OCI-LY7 (cell line): ENCODE results near the gene IPCEF1. TPM values are rescaled to one million over a fixed set of nuclear protein-coding genes. Genes with fewer than 3 reads are reported as not detected.

Source experiments
- BruUV-seq: library from RNA; stranded (reverse); fragments of 400-500 nt; replicated peaks from 2 replicates; lab custom pipeline; 2021; lab: Mats Ljungman, UMichigan
- CTCF ChIA-PET: fragments of 300-600 bp; sonication (Branson Sonifier 250); formaldehyde crosslinking; loops from one replicate; lab custom pipeline; 2022; ENCODE audit warnings: antibody characterized with exemption; ENCODE audit not compliant: unreplicated experiment; lab: Charles Lee
- POLR2A ChIA-PET: fragments of 300-600 bp; sonication (Branson Sonifier 250); formaldehyde crosslinking; loops from one replicate; lab custom pipeline; 2022; ENCODE audit warnings: antibody characterized with exemption; lab: Charles Lee
- DNase-seq: peaks from one replicate; pipeline ENCODE4 v3.0.0-alpha.2; 2015; ENCODE audit warnings: low spot score
- H2AFZ ChIP-seq: fragments of 200-600 bp; sonication (generic), shearing (Covaris generic); 2 replicates; pipeline ENCODE4 v1.6.1; 2014; ENCODE audit warnings: mild to moderate bottlenecking, antibody characterized with exemption, low read length, moderate library complexity
- H3K27ac ChIP-seq: fragments of 200-600 bp; sonication (generic); 2 replicates; pipeline ENCODE4 v1.5.1; 2014; ENCODE audit warnings: mixed run types, low read depth, mild to moderate bottlenecking, moderate library complexity, low read length, inconsistent platforms; ENCODE audit not compliant: poor library complexity, severe bottlenecking
- H3K36me3 ChIP-seq: fragments of 200-600 bp; sonication (generic); 2 replicates; pipeline ENCODE4 v1.6.1; 2014; ENCODE audit warnings: mild to moderate bottlenecking, antibody characterized with exemption, low read length, moderate library complexity, mixed read lengths; ENCODE audit not compliant: insufficient read depth
- H3K4me1 ChIP-seq: fragments of 200-600 bp; sonication (generic); 2 replicates; pipeline ENCODE4 v1.5.1; 2014; ENCODE audit warnings: mild to moderate bottlenecking, low read length; ENCODE audit not compliant: insufficient read depth, poor library complexity, severe bottlenecking
- H3K4me2 ChIP-seq: fragments of 200-600 bp; sonication (generic); 2 replicates; pipeline ENCODE4 v1.6.1; 2014; ENCODE audit warnings: mild to moderate bottlenecking, low read length
- H3K4me3 ChIP-seq: fragments of 200-600 bp; sonication (generic); 2 replicates; pipeline ENCODE4 v1.5.1; 2014; ENCODE audit warnings: mild to moderate bottlenecking, low read depth, low read length; ENCODE audit not compliant: poor library complexity, severe bottlenecking
- H3K79me2 ChIP-seq: fragments of 200-600 bp; sonication (generic); 2 replicates; pipeline ENCODE4 v1.6.1; 2016; ENCODE audit warnings: low read depth, mild to moderate bottlenecking, low read length, moderate library complexity, mixed read lengths; ENCODE audit not compliant: insufficient read depth
- H3K9me2 ChIP-seq: fragments of 200-600 bp; sonication (generic); 2 replicates; pipeline ENCODE4 v1.6.1; 2016; ENCODE audit warnings: mild to moderate bottlenecking, low read length, mixed read lengths; ENCODE audit not compliant: insufficient read depth
- H3K9me3 ChIP-seq: fragments of 200-600 bp; sonication (generic); 2 replicates; pipeline ENCODE4 v1.6.1; 2014; ENCODE audit warnings: mild to moderate bottlenecking, mixed run types, low read length, mixed read lengths
- H4K20me1 ChIP-seq: fragments of 200-600 bp; sonication (generic); 2 replicates; pipeline ENCODE4 v1.6.1; 2014; ENCODE audit warnings: mild to moderate bottlenecking, antibody characterized with exemption, low read length, moderate library complexity, mixed read lengths; ENCODE audit not compliant: insufficient read depth
- CTCF ChIP-seq: fragments of 200-600 bp; sonication (generic); conservative IDR thresholded peaks from 2 replicates; pipeline ENCODE4 v1.5.1; 2014; ENCODE audit warnings: mild to moderate bottlenecking, antibody characterized with exemption, low read length, moderate library complexity, mixed read lengths
- EZH2phosphoT487 ChIP-seq: fragments of 200-600 bp; sonication (generic); IDR thresholded peaks from 2 replicates; pipeline ENCODE4 v1.6.1; 2018; ENCODE audit warnings: low read depth, borderline replicate concordance, mild to moderate bottlenecking, mixed run types, antibody characterized with exemption, low read length, moderate library complexity, mixed read lengths
- intact Hi-C: fragments of 100-400 bp; cut with micrococcal nuclease; formaldehyde crosslinking; loops from one replicate; pipeline ENCODE4 v1.10.0; 2022; ENCODE audit not compliant: unreplicated experiment
- total RNA-seq, 2 experiments: library from RNA; depleted of rRNA in 1 of 2; stranded (reverse); fragments of >200 nt in 1 of 2; shearing (Covaris generic) in 1 of 2; gene quantifications; 2 replicates each; pipeline ENCODE4 v1.2.3, GENCODE V29; 2014 to 2022

IPCEF1 gene
- total RNA-seq, 2 experiments from 2014 or later: not detected

GRCh38 chr6:154320181-154320580 is 36.4 kb downstream of the IPCEF1 start:
- ChIA-PET POLR2A (interaction anchor here (0.7 kb wide), 1 partner anchor 9 kb away, joined by 3 read pairs; no protein-coding TSS in a partner anchor), CTCF (no interaction called here)
- no peak for TF ChIP-seq CTCF
- TF ChIP-seq EZH2phosphoT487: no peak
- intact Hi-C loops: no loop called here
- no peak overlapping the region for H2AFZ ChIP-seq
- no peak overlapping the region for H3K4me3 ChIP-seq
- DNase-seq: no peak
- no peak overlapping the region for H3K4me2 ChIP-seq
- H3K79me2 ChIP-seq: no peaks in the 10 kb centered on the region
- no peak overlapping the region for H3K27ac ChIP-seq
- no peaks in the 10 kb centered on the region for H3K36me3 ChIP-seq
- BruUV-seq: no TSS peak
- no peaks in the 10 kb centered on the region for H3K9me3 ChIP-seq
- no peaks in the 10 kb centered on the region for H3K9me2 ChIP-seq
- H3K4me1 ChIP-seq: no peaks in the 10 kb centered on the region
- H4K20me1 ChIP-seq: no peaks in the 10 kb centered on the region

- no TSS peak for BruUV-seq
- H3K4me3 ChIP-seq: no peak overlapping the region
- intact Hi-C loops: no loop called here
- no peaks in the 10 kb centered on the region for H3K4me1 ChIP-seq
- no peak for DNase-seq
- H4K20me1 ChIP-seq: no peaks in the 10 kb centered on the region
- no peak for TF ChIP-seq EZH2phosphoT487
- TF ChIP-seq CTCF: no peak
- ChIA-PET POLR2A (no interaction called here), CTCF (no interaction called here)
- H3K79me2 ChIP-seq: no peaks in the 10 kb centered on the region
- H3K36me3 ChIP-seq: no peaks in the 10 kb centered on the region
- H3K9me2 ChIP-seq: no peaks in the 10 kb centered on the region
- no peaks in the 10 kb centered on the region for H3K9me3 ChIP-seq
- H3K27ac ChIP-seq: no peak overlapping the region
- H2AFZ ChIP-seq: no peak overlapping the region
- H3K4me2 ChIP-seq: no peak overlapping the region
Measured at GRCh38 chr6:154319231-154319858, 37.3 kb downstream of the IPCEF1 start.

GRCh38 chr6:154318721-154319120 is 37.9 kb downstream of the IPCEF1 start:
- H3K4me2 ChIP-seq: no peak overlapping the region
- no peak for TF ChIP-seq EZH2phosphoT487
- TF ChIP-seq CTCF: no peak
- no peak for DNase-seq
- H3K9me2 ChIP-seq: no peaks in the 10 kb centered on the region
- no peaks in the 10 kb centered on the region for H3K36me3 ChIP-seq
- CTCF ChIA-PET: no interaction called here
- no peaks in the 10 kb centered on the region for H3K9me3 ChIP-seq
- no peaks in the 10 kb centered on the region for H3K79me2 ChIP-seq
- no peak overlapping the region for H2AFZ ChIP-seq
- H3K4me1 ChIP-seq: no peaks in the 10 kb centered on the region
- BruUV-seq: no TSS peak
- POLR2A ChIA-PET: no interaction called here
- H4K20me1 ChIP-seq: no peaks in the 10 kb centered on the region
- intact Hi-C loops: no loop called here
- no peak overlapping the region for H3K4me3 ChIP-seq
- H3K27ac ChIP-seq: no peak overlapping the region
